Testis (tissue), 3 donors: ENCODE results near the gene HMX1. TPM values are rescaled to one million over a fixed set of nuclear protein-coding genes. Genes with fewer than 3 reads are reported as not detected.

ENCODE experiments used
- DNase-seq: peaks from one replicate; pipeline ENCODE4 v3.0.0-alpha.2; 2019
- H3K27ac ChIP-seq, 2 donors: fragments of 200-600 bp; sonication (generic); one replicate each; pipeline ENCODE4 v1.5.1; 2019
- H3K27me3 ChIP-seq: fragments of 200-600 bp; sonication (generic); one replicate; pipeline ENCODE4 v1.5.1; 2019
- H3K36me3 ChIP-seq: fragments of 200-600 bp; sonication (generic); one replicate; pipeline ENCODE4 v1.5.1; 2017; ENCODE audit warnings: low read depth; ENCODE audit errors: missing control alignments
- H3K4me1 ChIP-seq: fragments of 200-600 bp; sonication (generic); one replicate; pipeline ENCODE4 v1.5.1; 2019
- H3K4me3 ChIP-seq, 2 donors: fragments of 200-600 bp; sonication (generic); one replicate each; pipeline ENCODE4 v1.5.1; 2017 to 2019
- H3K9me3 ChIP-seq: fragments of 200-600 bp; sonication (generic); one replicate; pipeline ENCODE4 v1.5.1; 2017
- CTCF ChIP-seq, 3 experiments: fragments of 450-650 bp in 2 of 3; fragments of 200-600 bp in 1 of 3; sonication (generic) in 1 of 3; IDR thresholded peaks; one replicate each; pipeline ENCODE4 v1.5.1; 2016 to 2019; ENCODE audit warnings: antibody characterized with exemption in 3 of 3, mild to moderate bottlenecking in 2 of 3, moderate library complexity in 1 of 3
- POLR2A ChIP-seq: fragments of 450-650 bp; IDR thresholded peaks from one replicate; pipeline ENCODE4 v1.6.1; 2017; ENCODE audit warnings: antibody characterized with exemption, mild to moderate bottlenecking, moderate library complexity
- WGBS, 2 donors: methylation state at CpG; one replicate each; pipeline ENCODE4 v1.1.5; 2018; 5-methylcytosine and 5-hydroxymethylcytosine counted together
- intact Hi-C: fragments of 100-400 bp; cut with DNase I; formaldehyde crosslinking; loops from one replicate; pipeline ENCODE4 v1.15.1; 2023; ENCODE audit warnings: low total_unique reads
- polyA plus RNA-seq: library from polyadenylated mRNA; stranded (reverse); fragments of 350-450 nt; fragmentation: Illumina TruSeq; extraction: RNeasy Lipid Tissue Mini Kit (QIAGEN cat#74804); gene quantifications from one replicate; pipeline ENCODE4 v1.2.3, GENCODE V29; 2014; ENCODE audit warnings: low read depth, low replicate concordance; ENCODE audit not compliant: insufficient read depth
- total RNA-seq, 2 donors: library from RNA; depleted of rRNA; stranded (reverse); fragments of >200 nt; gene quantifications; one replicate each; pipeline ENCODE4 v1.2.3, GENCODE V29; 2016

Gene HMX1
- total and polyA plus RNA-seq, 3 donors from 2014 or later: 0.65 to 7.3 (median 4.2) TPM

DNA sequence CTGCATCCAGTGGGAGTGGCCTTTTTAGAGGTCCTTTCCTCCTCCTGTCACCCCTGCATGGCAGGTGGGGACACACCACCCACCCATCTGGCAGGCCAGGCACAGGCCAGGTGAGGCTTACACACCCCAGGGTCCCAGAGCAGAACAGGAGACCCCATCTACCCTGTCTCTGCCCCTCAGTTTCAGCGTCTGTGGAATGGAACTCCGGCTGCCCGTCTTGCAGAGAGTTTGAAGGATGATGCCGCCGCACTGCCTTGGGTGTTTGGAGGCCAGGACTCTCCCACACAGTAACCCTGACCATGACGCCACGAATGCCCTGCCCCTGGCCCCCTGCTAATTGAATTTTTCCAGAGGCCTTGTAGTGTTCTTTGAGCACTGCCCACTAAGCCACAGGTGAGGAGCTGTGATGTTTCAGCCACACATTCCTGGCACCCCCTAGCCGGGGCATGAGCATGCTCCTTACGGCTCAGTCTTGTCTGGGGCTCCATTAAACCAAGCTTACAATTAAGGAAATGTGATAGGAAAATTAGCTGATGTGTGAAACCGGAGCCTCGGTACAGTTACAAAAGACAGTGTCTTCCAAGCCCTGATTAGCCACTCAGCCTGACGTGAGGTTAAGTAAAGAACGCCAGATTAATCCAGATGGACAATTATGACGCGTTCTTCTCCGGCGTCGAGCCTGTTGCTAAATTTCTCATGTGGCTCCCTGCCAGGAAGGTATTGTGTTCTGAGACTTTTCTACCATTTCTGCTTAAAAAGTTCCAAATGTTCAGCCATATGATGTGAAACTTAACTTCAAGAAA, 39.3 kb downstream of the HMX1 start:
- TF ChIP-seq POLR2A (no peak), CTCF (IDR thresholded peaks at IDR 0.05) (no peak)
- H3K27ac ChIP-seq: no peak overlapping the region
- intact Hi-C loops: no loop called here
- 57 to 59% methylated on average over 18 of the region's 18 CpGs for WGBS, 2 donors
- no peaks in the 10 kb centered on the region for H3K9me3 ChIP-seq
- H3K27me3 ChIP-seq: no peaks in the 10 kb centered on the region
- no peak overlapping the region for H3K4me3 ChIP-seq
- no peaks in the 10 kb centered on the region for H3K36me3 ChIP-seq
- peak; percentile 9 for DNase-seq
- H3K4me1 ChIP-seq: no peaks in the 10 kb centered on the region

DNA sequence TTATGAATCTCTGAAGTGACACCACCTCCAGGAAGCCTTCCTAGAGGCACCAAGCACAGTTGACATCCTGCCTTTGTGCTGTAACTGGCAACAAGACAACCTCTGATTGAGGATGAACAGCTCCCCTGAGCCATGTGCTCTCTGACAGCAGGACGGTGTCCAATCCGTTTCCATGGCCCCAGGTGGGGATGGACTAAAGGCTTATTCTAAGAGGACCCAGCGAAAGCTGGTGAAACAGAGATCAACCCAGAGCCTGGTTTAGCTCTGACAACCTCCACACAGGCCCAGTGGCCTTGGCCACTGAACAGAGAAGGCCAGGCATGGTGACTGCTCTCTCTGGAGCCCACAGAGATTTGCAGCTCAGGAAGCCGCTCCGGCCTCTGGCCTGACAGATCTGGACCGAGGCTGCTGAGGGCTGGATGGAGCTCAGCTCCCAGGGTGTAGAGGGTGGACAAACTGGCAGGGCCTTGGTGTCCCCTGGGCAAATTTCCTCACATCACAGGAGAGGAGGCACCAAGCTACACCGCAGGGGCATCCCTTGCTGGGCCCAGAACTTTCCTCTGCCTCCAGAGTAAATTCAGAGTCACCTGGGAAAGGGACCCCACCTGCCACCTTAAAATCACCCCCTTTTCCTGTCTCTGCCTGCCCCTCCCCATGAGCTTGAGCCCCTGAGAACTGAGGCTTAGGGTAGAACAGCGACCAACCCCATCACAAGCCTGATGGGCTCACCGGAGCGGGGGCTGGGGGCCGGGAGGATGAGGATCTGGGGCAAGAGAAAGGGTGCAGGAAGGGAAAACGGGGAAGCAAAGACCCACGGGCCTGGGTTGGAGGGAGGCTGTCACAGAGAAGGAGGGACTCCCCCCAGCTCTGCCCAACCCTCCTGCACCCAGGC, 40.2 kb downstream of the HMX1 start:
- no peak overlapping the region for H3K4me3 ChIP-seq
- H3K9me3 ChIP-seq: no peaks in the 10 kb centered on the region
- H3K27me3 ChIP-seq: no peaks in the 10 kb centered on the region
- no peak for TF ChIP-seq POLR2A
- no peak for TF ChIP-seq CTCF (IDR thresholded peaks at IDR 0.05)
- no peaks in the 10 kb centered on the region for H3K36me3 ChIP-seq
- WGBS, 2 donors: 80 to 83% methylated on average over 5 to 13 of the region's 13 CpGs
- intact Hi-C loops: no loop called here
- H3K4me1 ChIP-seq: no peaks in the 10 kb centered on the region
- no peak overlapping the region for H3K27ac ChIP-seq
- peak; percentile 12 for DNase-seq

DNA sequence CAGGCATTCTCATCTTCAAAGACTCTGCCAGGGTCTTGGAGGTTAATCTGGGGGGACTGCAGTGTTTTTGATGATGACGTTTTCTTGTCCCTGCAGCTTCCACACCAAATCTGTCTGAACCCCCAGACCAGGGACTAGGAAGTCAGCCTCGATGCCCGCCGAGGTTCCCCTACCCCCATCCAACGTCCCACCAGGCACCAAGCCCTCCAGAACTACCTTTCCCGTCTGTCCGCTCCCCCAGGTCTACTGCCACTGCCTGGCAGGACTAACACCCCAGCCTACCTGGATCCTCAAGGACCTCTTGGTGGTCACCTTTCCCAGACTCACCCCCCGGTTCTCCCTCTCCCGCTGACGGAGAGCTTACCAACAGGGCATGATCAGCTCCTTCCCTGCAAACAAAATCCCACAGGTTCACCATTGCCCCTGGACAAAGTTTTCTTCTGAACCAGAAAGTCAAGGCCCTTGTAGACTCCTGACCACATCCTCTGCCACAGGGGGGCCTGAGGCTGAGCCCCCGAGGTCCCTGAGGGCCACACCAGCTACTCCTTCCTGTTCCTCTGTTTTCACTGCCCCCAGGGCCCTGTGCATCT, 40.9 kb downstream of the HMX1 start:
- no peak for DNase-seq
- H3K27ac ChIP-seq: no peak overlapping the region
- WGBS, 2 donors: 73 to 80% methylated on average over 11 of the region's 11 CpGs
- no peaks in the 10 kb centered on the region for H3K9me3 ChIP-seq
- no peak overlapping the region for H3K4me3 ChIP-seq
- no peaks in the 10 kb centered on the region for H3K4me1 ChIP-seq
- no peaks in the 10 kb centered on the region for H3K27me3 ChIP-seq
- H3K36me3 ChIP-seq: no peaks in the 10 kb centered on the region
- TF ChIP-seq POLR2A: no peak
- no peak for TF ChIP-seq CTCF (IDR thresholded peaks at IDR 0.05)
- intact Hi-C loops: no loop called here

DNA sequence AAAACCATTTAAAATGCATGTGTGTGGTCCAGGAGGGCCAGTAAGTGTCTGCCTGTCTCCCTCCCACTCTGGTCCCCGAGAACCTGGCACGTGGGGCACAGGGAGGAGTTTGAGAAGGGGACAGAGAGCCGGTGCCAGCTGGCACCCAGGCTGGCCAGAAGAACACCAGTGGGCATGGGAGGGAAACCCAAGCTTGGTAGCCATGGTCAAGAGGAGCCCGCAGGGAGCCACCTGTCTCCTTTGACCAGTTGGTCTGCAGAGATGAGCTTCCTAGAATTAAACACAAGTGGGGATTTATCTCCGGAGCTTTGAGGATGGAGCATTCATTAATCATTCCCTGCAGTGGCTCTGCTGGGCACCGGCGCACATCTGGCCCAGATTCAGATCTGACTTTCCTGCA, 41.6 kb downstream of the HMX1 start:
- H3K27me3 ChIP-seq: no peaks in the 10 kb centered on the region
- DNase-seq: peak; percentile 2
- WGBS, 2 donors: 62 to 69% methylated on average over 7 of the region's 7 CpGs
- H3K9me3 ChIP-seq: no peaks in the 10 kb centered on the region
- intact Hi-C loops: no loop called here
- H3K4me1 ChIP-seq: no peaks in the 10 kb centered on the region
- TF ChIP-seq CTCF (IDR thresholded peaks at IDR 0.05): no peak
- no peak for TF ChIP-seq POLR2A
- H3K4me3 ChIP-seq: no peak overlapping the region
- H3K27ac ChIP-seq: no peak overlapping the region
- H3K36me3 ChIP-seq: no peaks in the 10 kb centered on the region
